ENCODE measurements around the gene NT5C2.

Gene NT5C2

GRCh38 chr10:103098240-103098639 is 94.8 kb downstream of the NT5C2 start:
- no peak for FAIRE-seq
- DNase-seq (ENCODE audit: extremely low spot score, insufficient read length, low read depth) = no peak

- FAIRE-seq (no peak), DNase-seq (ENCODE audit: extremely low spot score, insufficient read length, low read depth) (no peak)
These were observed 96.9 kb downstream of the NT5C2 start for GRCh38 chr10:103096130-103096529.

GRCh38 chr10:103095005-103095404 is 98.1 kb downstream of the NT5C2 start:
- FAIRE-seq (peak; percentile 21), DNase-seq (ENCODE audit: extremely low spot score, insufficient read length, low read depth) (no peak)

GRCh38 chr10:103090911-103091310 is 102.2 kb downstream of the NT5C2 start:
- no peak for FAIRE-seq

GRCh38 chr10:103089493-103089892 is 103.6 kb downstream of the NT5C2 start:
- FAIRE-seq = no peak
- DNase-seq (ENCODE audit: extremely low spot score, insufficient read length, low read depth) = no peak

More at GRCh38 chr10:103090911-103091310, 102.2 kb downstream of the NT5C2 start:
- no peak for DNase-seq (ENCODE audit: extremely low spot score, insufficient read length, low read depth)

- no peak for FAIRE-seq
- DNase-seq (ENCODE audit: extremely low spot score, insufficient read length, low read depth) = no peak
These were observed 106.3 kb downstream of the NT5C2 start for GRCh38 chr10:103086799-103087198.

- DNase-seq (ENCODE audit: extremely low spot score, insufficient read length, low read depth) = no peak
- FAIRE-seq = no peak
These were observed 106.8 kb downstream of the NT5C2 start for GRCh38 chr10:103086261-103086660.

GRCh38 chr10:103083977-103084320 is 109.1 kb downstream of the NT5C2 start:
- FAIRE-seq = no peak

GRCh38 chr10:103083266-103083976 is 109.7 kb downstream of the NT5C2 start:
- no peak for DNase-seq (ENCODE audit: extremely low spot score, insufficient read length, low read depth)
- no peak for FAIRE-seq

More at GRCh38 chr10:103083977-103084320, 109.1 kb downstream of the NT5C2 start:
- DNase-seq (ENCODE audit: extremely low spot score, insufficient read length, low read depth) = no peak

GRCh38 chr10:103082683-103083082 is 110.4 kb downstream of the NT5C2 start:
- FAIRE-seq (no peak), DNase-seq (ENCODE audit: extremely low spot score, insufficient read length, low read depth) (no peak)

- FAIRE-seq = no peak
- DNase-seq (ENCODE audit: extremely low spot score, insufficient read length, low read depth) = no peak
These were observed 112.0 kb downstream of the NT5C2 start for GRCh38 chr10:103080891-103081581.

GRCh38 chr10:103079946-103080345 is 113.1 kb downstream of the NT5C2 start:
- DNase-seq (ENCODE audit: extremely low spot score, insufficient read length, low read depth) = no peak
- no peak for FAIRE-seq

- DNase-seq (ENCODE audit: extremely low spot score, insufficient read length, low read depth) = no peak
These were observed 114.0 kb downstream of the NT5C2 start for GRCh38 chr10:103079100-103079499.

GRCh38 chr10:103078676-103079075 is 114.4 kb downstream of the NT5C2 start:
- no peak for DNase-seq (ENCODE audit: extremely low spot score, insufficient read length, low read depth)
- no peak for FAIRE-seq

More at GRCh38 chr10:103079100-103079499, 114.0 kb downstream of the NT5C2 start:
- no peak for FAIRE-seq

GRCh38 chr10:103078309-103078615 is 114.8 kb downstream of the NT5C2 start:
- no peak for DNase-seq (ENCODE audit: extremely low spot score, insufficient read length, low read depth)
- no peak for FAIRE-seq

GRCh38 chr10:103077491-103078308 is 115.4 kb downstream of the NT5C2 start:
- FAIRE-seq = no peak

GRCh38 chr10:103077020-103077419 is 116.1 kb downstream of the NT5C2 start:
- no peak for DNase-seq (ENCODE audit: extremely low spot score, insufficient read length, low read depth)
- FAIRE-seq = no peak

More at GRCh38 chr10:103077491-103078308, 115.4 kb downstream of the NT5C2 start:
- no peak for DNase-seq (ENCODE audit: extremely low spot score, insufficient read length, low read depth)

- FAIRE-seq (no peak), DNase-seq (ENCODE audit: extremely low spot score, insufficient read length, low read depth) (no peak)
These were observed 120.2 kb downstream of the NT5C2 start for GRCh38 chr10:103072891-103073290.

- no peak for FAIRE-seq
- no peak for DNase-seq (ENCODE audit: extremely low spot score, insufficient read length, low read depth)
These were observed 120.8 kb downstream of the NT5C2 start for GRCh38 chr10:103072276-103072675.

GRCh38 chr10:103069453-103070331 is 123.4 kb downstream of the NT5C2 start:
- FAIRE-seq (peak; percentile 91), DNase-seq (ENCODE audit: extremely low spot score, insufficient read length, low read depth) (peak; percentile 32)

All from GM18507 (cell line).